Mammary epithelial cell (primary cell): ENCODE measurements around the gene NDUFA8.

ENCODE experiments used
- CTCF ChIP-seq, 2 donors: IDR thresholded peaks in 1 of 2; conservative IDR thresholded peaks in 1 of 2; 2 replicates each; pipeline ENCODE4 v1.5.1; 2011 to 2012; ENCODE audit warnings: inconsistent platforms in 2 of 2, low read length in 2 of 2, mild to moderate bottlenecking in 2 of 2, control low read depth in 1 of 2, low read depth in 1 of 2; ENCODE audit not compliant: insufficient read depth in 1 of 2; ENCODE audit errors: extremely low read depth in 1 of 2
- EZH2 ChIP-seq: IDR thresholded peaks from 2 replicates; pipeline ENCODE4 v1.6.1; 2012; ENCODE audit warnings: low read length, inconsistent platforms, borderline replicate concordance

- TF ChIP-seq EZH2 = no peak
- TF ChIP-seq CTCF (conservative IDR thresholded peaks at IDR 0.05 in 1 of 2, IDR thresholded peaks at IDR 0.05 in 1 of 2; ENCODE audit: extremely low read depth in 1 of 2, insufficient read depth in 1 of 2, low read depth in 1 of 2, low read length in 2 of 2) = no peak
Measured at GRCh38 chr9:122106576-122106975, 53.0 kb downstream of the NDUFA8 start.
